CD14-positive monocyte (primary cell): Measurements from ENCODE around the gene KIF5C. TPM values are rescaled to one million over a fixed set of nuclear protein-coding genes. Genes with fewer than 3 reads are reported as not detected.

Experiments
- DNase-seq, 3 donors: peaks; one replicate each; pipeline ENCODE4 v3.0.0-alpha.2; 2011 to 2022
- H2AFZ ChIP-seq: 2 replicates; pipeline ENCODE4 v1.6.0; 2012; ENCODE audit warnings: mild to moderate bottlenecking, low read depth, low read length, inconsistent platforms; ENCODE audit not compliant: insufficient read depth, poor library complexity, severe bottlenecking
- H3K27ac ChIP-seq, 2 donors: 1 replicate in 1 of 2; 2 replicates in 1 of 2; pipeline ENCODE4 v1.5.1; 2012 to 2013; ENCODE audit warnings: low read length in 2 of 2, control low read depth in 1 of 2, inconsistent platforms in 1 of 2, low read depth in 1 of 2, mild to moderate bottlenecking in 1 of 2
- H3K27me3 ChIP-seq, 2 donors: one replicate each; pipeline versions ENCODE4 v1.6.0 to v1.6.1; 2011 to 2013; ENCODE audit warnings: low read length in 2 of 2; ENCODE audit not compliant: control insufficient read depth in 2 of 2, insufficient read depth in 2 of 2
- H3K36me3 ChIP-seq, 2 donors: replicated peaks in 1 of 2; 1 replicate in 1 of 2; 2 replicates in 1 of 2; pipeline versions ENCODE4 v1.5.1 to v1.6.1; 2012 to 2013; ENCODE audit warnings: low read length in 2 of 2, control low read depth in 1 of 2, inconsistent platforms in 1 of 2, mild to moderate bottlenecking in 1 of 2; ENCODE audit not compliant: insufficient read depth in 2 of 2, control insufficient read depth in 1 of 2
- H3K4me1 ChIP-seq, 2 donors: 1 replicate in 1 of 2; 2 replicates in 1 of 2; pipeline versions ENCODE4 v1.5.1 to v1.6.1; 2012 to 2013; ENCODE audit warnings: low read length in 2 of 2, control low read depth in 1 of 2, inconsistent platforms in 1 of 2, mild to moderate bottlenecking in 1 of 2, moderate library complexity in 1 of 2; ENCODE audit not compliant: insufficient read depth in 2 of 2, control insufficient read depth in 1 of 2
- H3K4me2 ChIP-seq: replicated peaks from 2 replicates; pipeline ENCODE3; 2012; ENCODE audit warnings: low read length, moderate library complexity, mild to moderate bottlenecking; ENCODE audit not compliant: poor library complexity, severe bottlenecking; ENCODE audit errors: extremely low read depth
- H3K4me3 ChIP-seq, 3 experiments: fragments of 200-600 bp in 1 of 3; sonication (generic) in 1 of 3; replicated peaks in 1 of 3; 1 replicate in 2 of 3; 2 replicates in 1 of 3; pipeline ENCODE4 v1.5.1; 2011 to 2013; ENCODE audit warnings: low read length in 3 of 3, mild to moderate bottlenecking in 3 of 3, control low read depth in 2 of 3, low read depth in 2 of 3, inconsistent platforms in 1 of 3, moderate library complexity in 1 of 3
- H3K79me2 ChIP-seq: 2 replicates; pipeline ENCODE4 v1.6.0; 2012; ENCODE audit warnings: mild to moderate bottlenecking, control low read depth, inconsistent platforms, low read length, moderate library complexity; ENCODE audit not compliant: insufficient read depth
- H3K9ac ChIP-seq: 2 replicates; pipeline ENCODE4 v1.6.0; 2017; ENCODE audit warnings: low read length, mild to moderate bottlenecking; ENCODE audit not compliant: insufficient read depth, poor library complexity, severe bottlenecking
- H3K9me3 ChIP-seq, 2 donors: replicated peaks in 1 of 2; 1 replicate in 1 of 2; 2 replicates in 1 of 2; pipeline versions ENCODE4 v1.5.1 to v1.6.1; 2012 to 2013; ENCODE audit warnings: low read length in 2 of 2, control low read depth in 1 of 2; ENCODE audit not compliant: control insufficient read depth in 1 of 2, insufficient read depth in 1 of 2
- H4K20me1 ChIP-seq: 2 replicates; pipeline ENCODE4 v1.6.0; 2012; ENCODE audit warnings: mild to moderate bottlenecking, low read length, control low read depth, moderate library complexity; ENCODE audit not compliant: insufficient read depth
- H3K27ac Mint-ChIP-seq, 7 donors: one replicate each; pipeline ENCODE4 v1.8.0; 2020; ENCODE audit warnings: mild to moderate bottlenecking in 7 of 7, mixed read lengths in 7 of 7, moderate library complexity in 6 of 7, inconsistent platforms in 2 of 7
- H3K27me3 Mint-ChIP-seq, 3 donors: one replicate each; pipeline ENCODE4 v1.8.0; 2021 to 2022; ENCODE audit warnings: low read depth in 3 of 3, mild to moderate bottlenecking in 3 of 3, mixed read lengths in 3 of 3, moderate library complexity in 3 of 3, inconsistent platforms in 1 of 3
- H3K36me3 Mint-ChIP-seq, 2 donors: one replicate each; pipeline ENCODE4 v1.8.0; 2020; ENCODE audit warnings: mixed read lengths in 2 of 2, inconsistent platforms in 1 of 2, mild to moderate bottlenecking in 1 of 2
- H3K4me1 Mint-ChIP-seq: one replicate; pipeline ENCODE4 v1.8.0; 2020; ENCODE audit warnings: mild to moderate bottlenecking, mixed read lengths
- H3K4me3 Mint-ChIP-seq, 2 donors: one replicate each; pipeline ENCODE4 v1.8.0; 2020; ENCODE audit warnings: mild to moderate bottlenecking in 2 of 2, mixed read lengths in 2 of 2, moderate library complexity in 1 of 2
- H3K9me3 Mint-ChIP-seq, 7 donors: one replicate each; pipeline ENCODE4 v1.8.0; 2020 to 2022; ENCODE audit warnings: mixed read lengths in 7 of 7, mild to moderate bottlenecking in 6 of 7, moderate library complexity in 6 of 7, inconsistent platforms in 2 of 7
- WGBS: methylation state at CpG from one replicate; pipeline ENCODE4 v1.1.5; 2013; ENCODE audit warnings: missing lambda C conversion rate; ENCODE audit not compliant: insufficient coverage; 5-methylcytosine and 5-hydroxymethylcytosine counted together
- intact Hi-C, 2 donors: fragments of 100-400 bp; cut with micrococcal nuclease; formaldehyde crosslinking; loops; one replicate each; pipeline versions ENCODE4 v1.15.0 to v1.15.1; 2023
- polyA plus RNA-seq, 3 donors: library from polyadenylated mRNA; depleted of rRNA in 1 of 3; unstranded in 2 of 3; stranded (reverse) in 1 of 3; fragments of 300-500 nt in 2 of 3; fragments of >200 nt in 1 of 3; fragmentation: Illumina TruSeq in 2 of 3; gene quantifications; 1 replicate in 2 of 3; 2 replicates in 1 of 3; pipeline ENCODE4 v1.2.3, GENCODE V29; 2012 to 2021
- TF ChIP-seq, protein P1 (sequence below): fragments of 200-600 bp; IDR thresholded peaks from one replicate; pipeline ENCODE4 v1.8.0; 2022; ENCODE audit warnings: antibody characterized with exemption, mild to moderate bottlenecking

KIF5C gene
- polyA plus RNA-seq, 3 donors, result 0.04 TPM; not detected in 2

DNA sequence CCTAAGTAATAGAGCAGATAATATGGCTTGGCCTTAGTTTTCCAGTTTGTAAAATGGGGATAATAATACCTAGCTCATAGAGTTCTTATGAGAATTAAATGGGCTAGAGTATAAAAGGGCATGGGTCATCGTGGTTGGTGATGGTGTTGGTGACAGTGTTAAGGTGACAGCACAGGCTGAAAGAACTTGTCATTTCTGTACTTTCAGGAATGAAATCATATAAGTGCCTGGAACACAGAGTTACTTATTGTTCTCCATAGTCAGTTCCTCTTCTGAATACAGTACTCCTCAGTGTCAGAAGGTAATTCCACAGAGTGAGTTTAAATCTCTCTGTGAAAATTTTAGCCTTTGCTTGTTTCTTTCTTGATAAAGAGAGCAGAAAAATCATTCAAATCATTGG, 42.4 kb downstream of the KIF5C start:
- no peak overlapping the region for H3K4me3 Mint-ChIP-seq
- intact Hi-C loops, result no loop called here
- no peak overlapping the region for H2AFZ ChIP-seq
- no peak overlapping the region for H3K4me2 ChIP-seq
- no peak overlapping the region for H3K27ac Mint-ChIP-seq
- TF ChIP-seq, protein P1, sequence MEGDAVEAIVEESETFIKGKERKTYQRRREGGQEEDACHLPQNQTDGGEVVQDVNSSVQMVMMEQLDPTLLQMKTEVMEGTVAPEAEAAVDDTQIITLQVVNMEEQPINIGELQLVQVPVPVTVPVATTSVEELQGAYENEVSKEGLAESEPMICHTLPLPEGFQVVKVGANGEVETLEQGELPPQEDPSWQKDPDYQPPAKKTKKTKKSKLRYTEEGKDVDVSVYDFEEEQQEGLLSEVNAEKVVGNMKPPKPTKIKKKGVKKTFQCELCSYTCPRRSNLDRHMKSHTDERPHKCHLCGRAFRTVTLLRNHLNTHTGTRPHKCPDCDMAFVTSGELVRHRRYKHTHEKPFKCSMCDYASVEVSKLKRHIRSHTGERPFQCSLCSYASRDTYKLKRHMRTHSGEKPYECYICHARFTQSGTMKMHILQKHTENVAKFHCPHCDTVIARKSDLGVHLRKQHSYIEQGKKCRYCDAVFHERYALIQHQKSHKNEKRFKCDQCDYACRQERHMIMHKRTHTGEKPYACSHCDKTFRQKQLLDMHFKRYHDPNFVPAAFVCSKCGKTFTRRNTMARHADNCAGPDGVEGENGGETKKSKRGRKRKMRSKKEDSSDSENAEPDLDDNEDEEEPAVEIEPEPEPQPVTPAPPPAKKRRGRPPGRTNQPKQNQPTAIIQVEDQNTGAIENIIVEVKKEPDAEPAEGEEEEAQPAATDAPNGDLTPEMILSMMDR, result no peak
- peaks cover 2 to 3% (median 2%) of the 10 kb centered on the region in 3 donors for H3K27me3 Mint-ChIP-seq
- no peaks in the 10 kb centered on the region for H3K36me3 ChIP-seq
- no peak overlapping the region for H3K4me3 ChIP-seq
- WGBS, result 100% methylated on average over 1 of the region's 1 CpG
- H3K9me3 Mint-ChIP-seq, result peaks cover 9 to 18% (median 12%) of the 10 kb centered on the region in 7 donors
- H3K9ac ChIP-seq, result no peak overlapping the region
- H3K27ac ChIP-seq, result no peak overlapping the region
- no peaks in the 10 kb centered on the region for H3K4me1 ChIP-seq
- peaks cover 7% of the 10 kb centered on the region in 2 donors for H3K9me3 ChIP-seq
- H3K79me2 ChIP-seq, result no peaks in the 10 kb centered on the region
- no peak for DNase-seq
- no peaks in the 10 kb centered on the region for H3K4me1 Mint-ChIP-seq
- H3K36me3 Mint-ChIP-seq, result no peaks in the 10 kb centered on the region
- no peaks in the 10 kb centered on the region for H4K20me1 ChIP-seq
- H3K27me3 ChIP-seq, result no peaks in the 10 kb centered on the region

DNA sequence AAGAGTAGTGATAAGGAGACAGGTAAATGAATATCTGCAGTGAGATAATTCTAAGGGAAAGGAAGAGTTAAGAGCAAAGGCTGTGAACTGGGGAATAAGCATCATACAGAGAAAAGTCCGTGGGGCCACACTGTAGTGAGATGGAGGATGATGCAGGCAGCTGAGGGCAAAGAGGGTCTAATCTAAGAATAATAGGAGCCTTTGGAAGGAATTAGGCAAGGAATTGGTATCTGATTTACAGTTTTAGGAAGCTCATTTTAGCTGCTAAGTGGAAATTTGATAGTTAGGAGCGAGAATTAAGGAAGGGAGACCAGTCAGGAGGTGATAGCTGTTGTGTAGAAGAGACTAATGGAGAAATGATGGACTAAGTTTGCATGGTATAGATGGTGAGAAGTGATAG, 43.5 kb downstream of the KIF5C start:
- Mint-ChIP-seq H3K27ac (no peak overlapping the region), H3K27me3 (peaks cover 2 to 3% (median 2%) of the 10 kb centered on the region in 3 donors), H3K4me3 (no peak overlapping the region), H3K36me3 (no peaks in the 10 kb centered on the region), H3K9me3 (peaks cover 9 to 17% (median 12%) of the 10 kb centered on the region in 7 donors), H3K4me1 (no peaks in the 10 kb centered on the region)
- H3K79me2 ChIP-seq, result no peaks in the 10 kb centered on the region
- no peaks in the 10 kb centered on the region for H3K36me3 ChIP-seq
- no peak overlapping the region for H3K27ac ChIP-seq
- TF ChIP-seq, protein P1, result no peak
- H2AFZ ChIP-seq, result no peak overlapping the region
- WGBS, result 87% methylated on average over 2 of the region's 2 CpGs
- intact Hi-C loops, result no loop called here
- peaks cover 7% of the 10 kb centered on the region in 2 donors for H3K9me3 ChIP-seq
- H3K27me3 ChIP-seq, result no peaks in the 10 kb centered on the region
- H3K4me2 ChIP-seq, result no peak overlapping the region
- H3K4me1 ChIP-seq, result no peaks in the 10 kb centered on the region
- H3K9ac ChIP-seq, result no peak overlapping the region
- no peak for DNase-seq
- no peak overlapping the region for H3K4me3 ChIP-seq
- no peaks in the 10 kb centered on the region for H4K20me1 ChIP-seq
